ENCODE data around the gene RCBTB1. TPM values are rescaled to one million over a fixed set of nuclear protein-coding genes. Genes with fewer than 3 reads are reported as not detected.
A peak's percentile ranks its signal among the peaks of the same experiment; 100 is the strongest.

The RCBTB1 gene
- 10 to 100 TPM in 2 of 4 donors, 1 to 10 TPM in 2; 8.8 to 10.7 (median 10.2) TPM for total RNA-seq

DNA sequence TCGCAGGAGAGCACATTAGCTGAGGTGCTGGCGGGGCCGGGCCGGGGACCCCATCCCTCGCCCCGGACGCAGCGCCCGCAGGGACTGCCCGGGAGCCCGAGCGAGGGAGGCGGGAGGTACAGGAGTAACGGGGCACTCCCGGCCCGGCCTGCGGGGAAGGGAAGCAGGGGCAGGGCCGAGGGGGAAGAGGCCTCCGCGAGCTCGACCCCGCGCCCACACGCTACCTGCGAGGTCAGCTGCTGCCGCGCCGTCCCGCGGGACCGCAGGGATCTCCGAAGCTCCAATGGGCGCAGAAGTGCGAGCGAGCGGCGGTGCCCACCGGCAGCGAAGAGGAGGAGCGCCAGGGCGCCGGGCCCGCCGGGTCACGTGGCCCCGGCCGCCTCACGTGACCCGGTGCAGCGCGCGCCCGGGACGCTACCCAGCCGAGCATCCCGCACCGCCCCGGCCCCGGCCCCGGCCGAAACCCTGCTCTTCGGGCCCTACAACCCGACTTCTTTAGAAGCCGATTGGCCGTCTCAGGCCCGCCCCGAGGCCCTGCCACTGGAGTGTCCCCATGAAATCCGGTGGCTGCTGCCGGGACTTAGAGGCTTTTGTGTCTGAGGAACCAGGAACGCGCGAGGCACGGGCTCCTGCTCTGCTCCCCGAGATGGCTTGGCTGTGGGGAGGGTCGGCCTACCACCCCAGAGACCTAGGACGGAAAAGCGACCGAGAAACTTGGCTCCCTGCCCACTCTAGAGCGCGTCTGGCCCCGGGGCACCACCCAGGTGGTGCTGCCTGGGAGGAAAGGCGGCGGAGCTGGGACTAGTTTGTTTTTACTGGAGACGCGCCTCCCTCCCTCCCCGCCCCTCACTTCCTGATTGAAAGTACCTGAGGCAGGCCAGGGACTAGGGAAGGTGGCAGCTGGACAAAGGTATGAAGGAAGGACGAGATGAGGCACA, at the start of gene RCBTB1:
Gene RCBTB1, minus strand, starts transcription at position 339 of the 938 bp plus-strand sequence. CDS start 18,279 bp downstream, outside the sequence.
- Histone ChIP-seq H3K27ac (peak within 1 kb of the TSS; percentile 69 to 84 (median 80)), H3K9me3 (no peaks in the 10 kb centered on the region), H3K36me3 (peaks cover 0 to 12% (median 0%) of the 10 kb centered on the region in 3 donors), H3K4me1 (peaks cover 0 to 21% (median 2%) of the 10 kb centered on the region in 4 donors), H3K27me3 (no peaks in the 10 kb centered on the region), H3K4me3 (peak within 1 kb of the TSS; percentile 65 to 93 (median 84))
- peak; percentile 18 to 34 for DNase-seq (ENCODE audit: low spot score in 2 of 2)
- WGBS, 2 donors, result 1% methylated on average over 36 to 51 of the region's 87 CpGs
- TF ChIP-seq POLR2A (IDR thresholded peaks at IDR 0.05) (peak; percentile 19 to 43), EP300 (IDR thresholded peaks at IDR 0.05) (peak in 1 of 2 donors; percentile 73)
- TF ChIP-seq, protein P1, sequence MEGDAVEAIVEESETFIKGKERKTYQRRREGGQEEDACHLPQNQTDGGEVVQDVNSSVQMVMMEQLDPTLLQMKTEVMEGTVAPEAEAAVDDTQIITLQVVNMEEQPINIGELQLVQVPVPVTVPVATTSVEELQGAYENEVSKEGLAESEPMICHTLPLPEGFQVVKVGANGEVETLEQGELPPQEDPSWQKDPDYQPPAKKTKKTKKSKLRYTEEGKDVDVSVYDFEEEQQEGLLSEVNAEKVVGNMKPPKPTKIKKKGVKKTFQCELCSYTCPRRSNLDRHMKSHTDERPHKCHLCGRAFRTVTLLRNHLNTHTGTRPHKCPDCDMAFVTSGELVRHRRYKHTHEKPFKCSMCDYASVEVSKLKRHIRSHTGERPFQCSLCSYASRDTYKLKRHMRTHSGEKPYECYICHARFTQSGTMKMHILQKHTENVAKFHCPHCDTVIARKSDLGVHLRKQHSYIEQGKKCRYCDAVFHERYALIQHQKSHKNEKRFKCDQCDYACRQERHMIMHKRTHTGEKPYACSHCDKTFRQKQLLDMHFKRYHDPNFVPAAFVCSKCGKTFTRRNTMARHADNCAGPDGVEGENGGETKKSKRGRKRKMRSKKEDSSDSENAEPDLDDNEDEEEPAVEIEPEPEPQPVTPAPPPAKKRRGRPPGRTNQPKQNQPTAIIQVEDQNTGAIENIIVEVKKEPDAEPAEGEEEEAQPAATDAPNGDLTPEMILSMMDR (IDR thresholded peaks at IDR 0.05), result no peak

DNA sequence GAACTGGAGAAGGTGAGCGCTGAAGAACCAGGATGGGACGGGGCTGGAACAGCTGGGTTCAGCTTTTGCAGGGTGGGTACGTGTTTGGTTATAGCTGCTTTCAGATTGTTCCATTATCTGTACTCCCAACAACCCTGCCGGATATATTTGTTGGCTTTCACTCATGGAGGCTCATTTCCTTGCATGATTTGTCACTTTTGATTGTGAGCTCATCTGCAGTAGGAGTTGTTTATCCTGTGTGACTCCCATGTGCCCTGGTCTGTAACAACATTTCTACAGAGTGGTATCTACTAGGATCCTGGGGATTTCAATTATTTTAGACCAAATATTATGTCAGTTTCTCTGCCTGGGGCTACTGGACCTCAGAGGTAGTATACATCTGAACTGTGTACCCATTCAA, 48.4 kb upstream of the RCBTB1 start:
- H3K9me3 ChIP-seq, result no peaks in the 10 kb centered on the region
- TF ChIP-seq, protein P1 (IDR thresholded peaks at IDR 0.05), result no peak
- TF ChIP-seq POLR2A (IDR thresholded peaks at IDR 0.05), result no peak
- TF ChIP-seq EP300 (IDR thresholded peaks at IDR 0.05), result no peak
- H3K4me3 ChIP-seq, result no peak overlapping the region
- no peaks in the 10 kb centered on the region for H3K27me3 ChIP-seq
- no peak overlapping the region for H3K27ac ChIP-seq
- no peaks in the 10 kb centered on the region for H3K36me3 ChIP-seq
- DNase-seq (ENCODE audit: low spot score in 2 of 2), result no peak
- 87 to 88% methylated on average over 4 of the region's 4 CpGs for WGBS, 2 donors
- H3K4me1 ChIP-seq, result no peaks in the 10 kb centered on the region

DNA sequence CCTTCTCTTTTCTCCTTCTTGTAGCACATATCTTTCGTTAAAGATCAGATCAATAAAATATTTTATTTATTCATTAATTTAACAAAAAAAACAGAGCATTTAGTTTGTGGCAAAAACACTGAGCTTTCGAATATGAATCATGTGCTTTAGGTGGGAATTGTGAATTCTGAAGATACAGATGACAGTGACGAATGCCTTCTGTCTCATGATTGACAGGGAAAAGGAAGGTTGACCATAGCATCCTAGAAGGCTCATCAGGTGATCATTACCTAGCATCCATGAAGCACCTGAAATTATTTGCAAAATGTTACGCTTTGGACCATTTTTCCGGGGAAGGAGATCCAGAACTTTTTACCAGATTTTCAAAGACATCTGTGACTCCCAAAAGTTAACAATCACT, 46.8 kb upstream of the RCBTB1 start:
- Histone ChIP-seq H3K27me3 (no peaks in the 10 kb centered on the region), H3K36me3 (no peaks in the 10 kb centered on the region), H3K4me1 (no peaks in the 10 kb centered on the region), H3K4me3 (no peak overlapping the region), H3K27ac (no peak overlapping the region), H3K9me3 (no peaks in the 10 kb centered on the region)
- no peak for DNase-seq (ENCODE audit: low spot score in 2 of 2)
- TF ChIP-seq EP300 (IDR thresholded peaks at IDR 0.05) (no peak), POLR2A (IDR thresholded peaks at IDR 0.05) (no peak)
- TF ChIP-seq, protein P1 (IDR thresholded peaks at IDR 0.05), result no peak
- WGBS, 2 donors, result 92 to 94% methylated on average over 5 of the region's 5 CpGs

DNA sequence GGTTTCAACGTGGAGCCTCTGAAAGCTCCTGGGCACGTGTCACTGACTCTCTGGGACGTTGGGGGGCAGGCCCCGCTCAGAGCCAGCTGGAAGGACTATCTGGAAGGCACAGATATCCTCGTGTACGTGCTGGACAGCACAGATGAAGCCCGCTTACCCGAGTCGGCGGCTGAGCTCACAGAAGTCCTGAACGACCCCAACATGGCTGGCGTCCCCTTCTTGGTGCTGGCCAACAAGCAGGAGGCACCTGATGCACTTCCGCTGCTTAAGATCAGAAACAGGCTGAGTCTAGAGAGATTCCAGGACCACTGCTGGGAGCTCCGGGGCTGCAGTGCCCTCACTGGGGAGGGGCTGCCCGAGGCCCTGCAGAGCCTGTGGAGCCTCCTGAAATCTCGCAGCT, 45.2 kb upstream of the RCBTB1 start:
- WGBS, 2 donors, result 88 to 90% methylated on average over 3 to 15 of the region's 16 CpGs
- DNase-seq (ENCODE audit: low spot score in 2 of 2), result no peak
- Histone ChIP-seq H3K9me3 (no peaks in the 10 kb centered on the region), H3K4me3 (no peak overlapping the region), H3K27ac (no peak overlapping the region), H3K27me3 (no peaks in the 10 kb centered on the region), H3K4me1 (peaks cover 0 to 3% (median 0%) of the 10 kb centered on the region in 4 donors), H3K36me3 (no peaks in the 10 kb centered on the region)
- TF ChIP-seq, protein P1 (IDR thresholded peaks at IDR 0.05), result no peak
- TF ChIP-seq EP300 (IDR thresholded peaks at IDR 0.05) (no peak), POLR2A (IDR thresholded peaks at IDR 0.05) (no peak)

DNA sequence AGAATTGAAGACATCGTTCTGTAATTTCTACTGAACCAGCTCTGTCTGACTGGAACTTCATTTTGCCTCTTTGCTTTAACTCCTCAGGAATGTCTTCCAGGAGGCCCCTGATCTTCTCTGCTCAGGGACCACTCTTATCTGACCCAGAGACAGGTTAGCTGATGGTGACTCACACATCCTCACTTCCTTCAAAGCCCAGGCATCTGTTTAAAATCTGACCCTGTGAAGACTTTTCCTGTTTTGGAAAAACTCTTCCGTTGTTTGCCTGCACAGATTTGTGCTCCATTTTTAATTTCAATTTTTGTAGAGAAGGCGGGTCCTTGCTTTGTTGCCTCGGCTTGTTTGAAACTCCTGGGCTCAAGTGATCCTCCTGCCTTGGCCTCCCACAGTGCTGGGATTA, 44.6 kb upstream of the RCBTB1 start:
- no peaks in the 10 kb centered on the region for H3K36me3 ChIP-seq
- no peak overlapping the region for H3K4me3 ChIP-seq
- WGBS, 2 donors, result 80 to 87% methylated on average over 4 of the region's 4 CpGs
- H3K27me3 ChIP-seq, result no peaks in the 10 kb centered on the region
- TF ChIP-seq EP300 (IDR thresholded peaks at IDR 0.05), result no peak
- no peak for TF ChIP-seq POLR2A (IDR thresholded peaks at IDR 0.05)
- TF ChIP-seq, protein P1 (IDR thresholded peaks at IDR 0.05), result no peak
- H3K4me1 ChIP-seq, result peaks cover 0 to 6% (median 0%) of the 10 kb centered on the region in 4 donors
- no peak for DNase-seq (ENCODE audit: low spot score in 2 of 2)
- no peaks in the 10 kb centered on the region for H3K9me3 ChIP-seq
- H3K27ac ChIP-seq, result no peak overlapping the region
